ENCODE measurements around the gene MBOAT2.

The MBOAT2 gene

DNA sequence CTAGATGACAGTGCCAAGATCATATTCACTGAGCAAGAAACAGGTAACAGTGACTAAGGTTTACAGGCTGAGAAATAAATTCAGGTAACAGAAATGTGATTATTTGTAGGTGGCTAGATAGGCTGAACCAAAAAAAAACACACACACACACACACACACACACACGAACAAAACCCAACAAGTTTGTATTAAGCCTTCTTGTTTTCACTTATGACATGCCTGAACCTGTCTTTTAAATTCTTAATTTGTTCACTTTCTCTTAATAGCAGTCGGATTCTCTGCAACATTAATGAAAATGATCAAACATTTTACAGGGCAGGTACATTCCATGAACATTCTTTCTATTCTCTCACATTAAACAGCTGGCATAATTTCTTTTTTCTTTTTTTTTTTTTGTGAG lies 147.3 kb downstream of the MBOAT2 start:
- no peak for DNase-seq (ENCODE audit: low spot score)

DNA sequence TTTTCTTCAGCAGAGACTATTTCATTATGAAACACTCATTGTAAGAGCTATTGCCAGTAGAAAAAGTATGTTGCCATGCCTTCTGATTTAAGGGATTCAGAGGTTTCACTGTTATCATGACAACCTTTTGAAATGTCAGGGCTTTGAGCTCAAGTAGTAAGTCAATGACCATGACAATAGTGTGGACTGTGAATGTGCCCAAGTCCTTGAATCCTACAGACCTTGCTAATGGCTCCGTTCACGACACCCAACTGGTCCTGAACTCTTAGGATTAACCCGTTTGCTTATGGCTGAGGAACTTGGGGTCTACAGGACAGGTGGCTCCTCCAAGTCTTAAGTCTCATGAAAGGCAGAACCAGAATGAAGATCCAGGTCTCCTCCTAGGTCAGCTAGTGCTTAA lies 148.5 kb downstream of the MBOAT2 start:
- DNase-seq (ENCODE audit: low spot score) = no peak

DNA sequence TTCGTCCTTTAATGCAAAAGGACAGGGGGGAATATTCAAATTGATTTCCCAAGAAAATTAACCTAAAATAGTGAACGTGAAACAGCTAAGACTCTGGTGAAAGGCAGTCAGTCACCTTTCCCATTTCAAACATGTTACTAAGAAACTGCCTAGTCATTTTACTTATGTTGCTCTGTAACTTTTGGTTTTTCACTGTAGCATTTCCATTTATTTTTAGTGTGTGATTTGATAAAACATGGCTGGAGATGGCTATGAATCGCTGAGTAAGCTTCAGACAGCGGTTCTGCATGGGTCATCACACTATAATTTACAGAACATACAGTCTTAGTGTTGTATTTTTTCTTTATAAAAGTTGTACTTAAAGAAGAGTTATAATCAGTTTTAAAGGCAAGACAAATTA lies 150.1 kb downstream of the MBOAT2 start:
- DNase-seq (ENCODE audit: low spot score) = no peak

GRCh38 chr2:8851811-8852560 lies 151.5 kb downstream of the MBOAT2 start:
- DNase-seq (ENCODE audit: low spot score) = peak; percentile 60

DNA sequence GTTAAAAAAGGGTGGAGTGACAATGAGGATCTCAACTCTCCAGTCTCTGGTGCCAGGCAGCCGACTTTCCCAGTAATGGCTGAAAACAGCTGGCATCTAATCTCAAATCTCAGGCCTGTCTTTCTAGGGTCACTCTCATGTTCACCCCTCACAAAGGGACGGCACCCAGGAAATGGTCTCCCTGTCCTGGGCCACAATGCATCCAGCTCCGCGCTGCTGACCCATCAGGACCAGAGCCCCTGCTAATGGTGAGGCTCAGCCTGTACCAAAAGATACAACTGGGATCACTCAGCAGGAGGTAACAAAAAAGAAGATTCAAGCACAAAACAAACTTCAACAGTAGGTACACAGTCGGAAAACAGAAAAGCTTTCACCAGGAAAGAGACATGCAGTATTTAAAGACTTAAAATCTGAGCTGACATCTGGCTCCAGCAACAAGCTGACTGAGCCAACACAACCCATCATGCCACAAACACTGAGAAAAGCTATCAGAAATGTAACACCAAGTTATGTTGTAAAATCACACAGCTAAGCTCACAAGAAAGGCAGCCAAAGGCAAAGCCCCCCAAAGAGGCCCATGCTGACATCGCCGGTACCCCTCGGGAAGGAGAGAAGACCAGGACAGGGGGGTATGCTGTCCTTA lies 152.5 kb downstream of the MBOAT2 start:
- DNase-seq (ENCODE audit: low spot score) = no peak

- peak; percentile 89 for DNase-seq (ENCODE audit: low spot score)
Measured at GRCh38 chr2:8849327-8849726, 154.2 kb downstream of the MBOAT2 start.

DNA sequence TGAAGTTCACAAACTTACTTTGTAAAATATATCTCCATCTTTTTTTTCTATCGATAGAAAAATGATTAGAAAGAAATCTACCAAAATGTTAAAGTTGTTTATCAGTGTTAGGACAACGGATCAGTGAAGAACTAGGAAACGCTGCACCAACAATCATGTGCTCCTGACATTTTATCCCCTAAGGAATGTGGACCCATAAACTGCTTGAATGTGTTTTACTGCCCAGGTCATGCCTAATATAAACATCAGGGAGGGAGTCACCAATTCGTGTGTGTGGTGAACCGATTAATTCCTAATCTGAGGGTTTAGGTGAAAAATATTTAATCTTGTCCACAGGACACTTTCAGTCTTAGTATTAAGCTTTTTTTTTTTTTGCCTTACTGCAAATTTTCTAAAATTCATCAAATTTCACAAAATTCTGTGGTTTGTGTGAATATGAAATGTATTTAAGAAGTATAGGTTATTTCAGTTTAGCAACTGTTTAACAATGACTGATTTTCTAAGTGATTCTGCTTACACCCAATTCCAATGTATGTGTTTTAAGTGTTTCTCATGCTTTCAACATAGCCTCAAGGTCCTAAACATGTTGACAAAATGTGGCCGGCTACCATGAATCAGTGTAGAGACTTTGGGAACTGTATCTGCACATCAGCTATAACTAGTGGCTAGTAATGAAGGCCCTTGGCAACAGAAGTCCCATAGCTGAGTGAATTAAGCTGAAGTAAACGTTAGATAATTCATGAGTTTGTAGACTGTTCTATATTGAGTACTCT lies 155.0 kb downstream of the MBOAT2 start:
- DNase-seq (ENCODE audit: low spot score) = no peak

DNA sequence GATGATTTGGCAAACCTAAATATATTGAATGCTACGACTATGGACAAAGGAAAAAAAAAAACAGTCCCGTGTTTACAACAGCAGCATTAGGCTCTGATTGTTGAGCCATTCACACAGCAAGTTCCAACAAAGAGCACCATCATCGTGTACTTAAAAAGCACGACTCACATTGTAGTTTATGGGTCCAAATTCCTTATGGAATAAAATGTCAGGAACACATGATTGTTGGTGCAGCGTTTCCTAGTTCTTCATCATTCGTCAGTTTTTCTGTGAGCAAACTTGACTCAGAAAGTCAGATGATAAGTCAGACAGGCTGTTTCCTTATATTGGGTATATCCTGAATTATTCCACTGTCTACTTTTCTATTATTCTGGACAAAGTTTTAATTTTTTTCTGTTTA lies 156.1 kb downstream of the MBOAT2 start:
- no peak for DNase-seq (ENCODE audit: low spot score)

- no peak for DNase-seq (ENCODE audit: low spot score)
Measured at GRCh38 chr2:8841932-8842331, 161.6 kb downstream of the MBOAT2 start.

DNA sequence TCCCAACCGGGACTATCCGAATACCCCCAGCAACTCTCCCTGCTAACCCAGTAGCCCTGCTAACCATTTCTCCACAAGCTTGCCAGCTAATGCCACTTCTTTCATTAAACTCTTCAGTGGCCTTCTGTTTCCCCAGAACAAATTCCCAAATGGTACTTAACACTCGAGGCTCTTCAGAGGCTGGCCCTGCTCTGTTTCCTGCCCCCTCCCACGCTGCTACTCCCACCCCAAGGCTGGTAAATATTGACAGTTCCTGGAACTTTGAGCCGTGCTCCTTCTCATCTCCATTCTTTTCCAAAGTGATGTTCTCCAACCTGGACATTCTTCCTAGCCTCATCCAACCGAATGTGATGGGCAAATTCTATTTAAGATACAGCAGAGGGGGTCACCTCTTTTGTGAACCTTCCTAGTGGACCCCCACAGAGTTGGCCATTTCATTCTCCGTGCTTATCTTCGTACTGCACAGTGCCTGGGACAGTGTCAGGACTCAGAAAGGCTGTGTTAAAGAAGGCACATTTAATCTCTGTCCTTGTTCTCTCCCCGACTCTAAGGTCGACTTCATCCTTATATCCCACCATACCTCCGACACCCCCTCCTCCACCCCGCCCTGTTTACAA lies 162.9 kb downstream of the MBOAT2 start:
- DNase-seq (ENCODE audit: low spot score) = no peak

GRCh38 chr2:8839189-8839965 lies 164.1 kb downstream of the MBOAT2 start:
- DNase-seq (ENCODE audit: low spot score) = no peak

- DNase-seq (ENCODE audit: low spot score) = no peak
Measured at GRCh38 chr2:8837795-8838140, 165.7 kb downstream of the MBOAT2 start.

GRCh38 chr2:8836971-8837794 lies 166.3 kb downstream of the MBOAT2 start, which contains the start of gene KIDINS220:
TSS of gene KIDINS220 (minus strand) at chr2:8837613. CDS start at chr2:8827093, 10,520 bp downstream.
- peak; percentile 100 for DNase-seq (ENCODE audit: low spot score)

DNA sequence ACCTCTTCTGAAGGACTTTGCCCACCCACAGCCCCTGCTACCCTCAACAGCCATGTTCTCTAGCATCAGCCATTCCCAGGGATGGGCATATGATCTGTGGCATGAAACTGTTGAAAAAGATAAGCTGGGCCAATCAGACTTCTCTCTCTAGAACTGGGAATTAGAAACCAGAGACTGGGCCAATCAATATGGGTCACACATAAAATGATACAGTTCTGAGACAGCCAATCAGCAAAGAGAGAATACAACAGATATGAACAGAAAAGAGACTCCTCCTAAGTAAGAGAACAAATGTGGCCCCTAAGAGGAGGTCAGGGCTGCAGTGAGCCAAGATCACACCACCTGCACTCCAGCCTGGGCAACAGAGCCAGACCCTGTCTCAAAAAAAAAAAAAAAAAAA lies 168.2 kb downstream of the MBOAT2 start:
- DNase-seq (ENCODE audit: low spot score) = no peak

GRCh38 chr2:8833853-8834252 lies 169.6 kb downstream of the MBOAT2 start:
- DNase-seq (ENCODE audit: low spot score) = no peak

DNA sequence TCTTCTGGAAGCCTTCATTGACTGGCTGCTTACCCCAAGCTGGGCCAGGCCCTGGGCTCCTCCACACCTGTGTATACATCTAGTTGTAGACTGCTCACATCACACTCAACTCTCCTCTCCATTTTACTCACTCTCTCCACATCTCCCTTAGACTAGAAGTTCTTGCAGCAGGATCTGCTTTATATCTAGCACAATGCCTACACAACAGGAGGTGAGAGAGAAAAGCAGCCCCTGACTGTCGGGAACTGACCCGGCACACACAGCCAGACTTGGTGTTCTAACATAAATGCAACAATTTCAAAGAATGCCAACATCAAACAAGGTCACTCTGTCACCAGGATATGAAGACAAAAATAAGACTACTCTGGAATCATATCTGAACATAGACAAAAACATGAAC lies 172.0 kb downstream of the MBOAT2 start:
- no peak for DNase-seq (ENCODE audit: low spot score)

DNA sequence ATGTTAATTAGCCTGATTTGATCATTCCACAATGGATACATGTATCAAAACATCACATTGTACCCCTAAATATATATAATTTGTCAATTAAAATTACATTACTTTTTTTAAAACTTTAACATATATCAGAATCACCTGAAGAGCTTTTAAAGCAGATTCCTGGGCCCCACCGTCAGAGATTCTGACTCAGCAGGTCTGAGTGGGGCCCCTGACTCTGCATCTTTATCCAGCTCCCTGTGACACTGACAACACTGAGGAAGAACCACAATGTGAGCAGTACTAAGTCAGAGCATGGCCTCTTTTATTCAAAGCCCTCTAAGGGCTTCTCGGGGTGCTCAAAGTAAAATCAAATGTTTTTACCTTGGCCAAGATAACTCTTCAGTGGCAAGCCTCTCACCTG lies 175.8 kb downstream of the MBOAT2 start:
- no peak for DNase-seq (ENCODE audit: low spot score)

DNA sequence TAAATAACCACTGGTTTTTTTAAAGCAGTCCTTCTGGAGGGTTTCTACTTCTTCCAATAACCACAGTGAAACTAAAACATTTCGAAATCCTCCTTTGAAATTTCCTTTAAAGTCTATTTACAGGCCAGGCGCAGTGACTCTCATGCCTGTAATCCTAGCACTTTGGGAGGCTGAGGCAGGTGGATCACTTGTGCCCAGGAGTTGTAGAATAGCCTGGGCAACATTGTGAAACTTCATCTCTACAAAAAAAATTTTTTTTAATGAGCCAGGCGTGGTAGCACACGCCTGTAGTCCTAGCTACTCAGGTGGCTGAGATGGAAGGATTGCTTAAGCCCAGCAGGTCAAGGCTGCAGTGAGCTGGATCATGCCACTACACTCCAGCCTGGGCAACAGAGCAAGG lies 181.3 kb downstream of the MBOAT2 start:
- DNase-seq (ENCODE audit: low spot score) = no peak

DNA sequence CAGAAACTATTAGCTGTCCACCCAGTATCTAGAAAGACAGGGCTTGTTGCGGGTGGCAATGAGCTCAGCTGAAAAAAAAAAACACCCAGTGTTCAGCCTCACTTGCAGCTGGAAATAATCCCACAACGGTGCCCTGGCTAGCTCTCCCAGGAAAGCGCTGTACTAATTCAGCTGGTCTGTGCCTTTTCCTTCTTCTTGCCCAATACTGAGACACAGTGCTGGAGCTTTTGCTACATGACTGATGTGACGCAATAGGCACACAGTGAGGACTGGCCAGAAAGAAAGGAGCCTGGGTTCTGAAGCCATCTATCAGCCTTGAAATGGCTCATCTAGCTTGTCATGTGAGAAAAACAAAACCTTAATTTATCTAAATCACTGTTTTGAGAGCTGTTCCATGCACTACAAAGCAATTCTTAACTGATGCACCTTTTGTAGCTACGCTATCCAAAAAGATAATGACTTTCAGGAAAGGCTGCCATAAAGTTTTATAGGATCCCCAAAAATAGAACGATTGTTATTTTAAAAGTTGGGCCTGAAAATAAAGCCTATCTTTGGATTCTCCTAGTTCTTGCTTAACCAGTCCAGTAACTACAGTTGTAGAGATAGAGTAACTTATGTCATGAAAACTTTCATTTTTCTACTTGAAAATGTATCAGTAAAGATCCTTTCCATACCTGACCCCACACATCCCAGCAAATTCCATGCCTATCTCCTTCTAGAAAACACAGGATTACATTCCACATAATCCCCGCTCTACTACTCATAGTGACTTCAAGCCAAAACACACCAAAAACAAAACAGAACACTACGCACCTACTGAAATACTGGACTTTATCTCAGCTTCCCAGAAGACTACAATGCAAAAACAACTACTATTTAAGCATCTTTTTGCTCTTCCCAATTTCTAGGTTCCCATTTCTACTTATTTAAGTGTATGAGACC lies 181.9 kb downstream of the MBOAT2 start:
- peak; percentile 69 for DNase-seq (ENCODE audit: low spot score)

DNA sequence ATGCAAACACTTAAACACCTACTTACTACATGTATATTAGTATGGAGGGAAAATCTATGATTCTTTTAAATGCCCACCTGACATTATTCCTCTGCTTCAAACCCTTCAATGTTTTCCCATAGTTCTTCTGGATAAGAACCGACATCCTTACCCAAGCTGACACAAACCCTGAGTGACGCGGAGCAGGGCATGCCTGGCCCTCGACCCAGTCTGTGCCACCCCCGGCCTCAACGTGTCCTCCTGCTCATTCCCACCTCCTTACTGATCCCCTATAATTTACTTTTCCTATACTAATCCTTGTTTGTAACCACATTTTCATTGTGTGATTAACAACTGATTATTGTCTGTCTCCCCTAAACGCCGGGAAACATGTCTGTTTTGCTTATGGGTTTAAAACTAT lies 183.5 kb downstream of the MBOAT2 start:
- DNase-seq (ENCODE audit: low spot score) = no peak

All from AG20443 (cell line).